Left lung (tissue), 10 donors: ENCODE measurements around the gene CAMTA1. TPM values are rescaled to one million over a fixed set of nuclear protein-coding genes. Genes with fewer than 3 reads are reported as not detected.

Experiments
- ATAC-seq: fragments of 200-7000 bp; cut with Tn5 transposase; one replicate; pipeline ENCODE4 v1.9.1; 2020; ENCODE audit warnings: moderate library complexity
- DNase-seq, 4 donors: peaks; one replicate each; pipeline ENCODE4 v3.0.0-alpha.2; 2013 to 2020
- H3K27ac ChIP-seq, 2 donors: fragments of 200-600 bp; sonication (generic) in 1 of 2; one replicate each; pipeline versions ENCODE4 v1.5.0 to v1.8.0; 2020 to 2021
- H3K27me3 ChIP-seq, 2 donors: fragments of 200-600 bp; sonication (generic) in 1 of 2; one replicate each; pipeline versions ENCODE4 v1.5.0 to v1.8.0; 2020 to 2021
- H3K36me3 ChIP-seq, 2 donors: fragments of 200-600 bp; sonication (generic) in 1 of 2; one replicate each; pipeline versions ENCODE4 v1.5.0 to v1.8.0; 2020 to 2021
- H3K4me1 ChIP-seq, 2 donors: fragments of 200-600 bp; one replicate each; pipeline ENCODE4 v1.8.0; 2021
- H3K4me3 ChIP-seq, 2 donors: fragments of 200-600 bp; sonication (generic) in 1 of 2; one replicate each; pipeline versions ENCODE4 v1.5.0 to v1.8.0; 2020 to 2021; ENCODE audit warnings: mild to moderate bottlenecking in 1 of 2
- H3K9me3 ChIP-seq, 2 donors: fragments of 200-600 bp; sonication (generic) in 1 of 2; one replicate each; pipeline versions ENCODE4 v1.5.0 to v1.8.0; 2020 to 2021
- intact Hi-C, 2 donors: fragments of 100-400 bp; cut with DNase I; formaldehyde crosslinking; loops; one replicate each; pipeline versions ENCODE4 v1.11.2 to v1.14.2; 2022
- polyA plus RNA-seq, 6 donors: library from polyadenylated mRNA; unstranded; fragments of 120-200 nt; gene quantifications; one replicate each; pipeline ENCODE4 v1.2.1, GENCODE V29; 2013; ENCODE audit not compliant: insufficient read length in 6 of 6
- total RNA-seq, 2 donors: library from RNA; stranded (reverse); fragmentation: NEBNext Ultra II Directional; extraction: Animal tissue kit (Norgen Biotek cat#: 25700); gene quantifications; one replicate each; pipeline ENCODE4 v1.2.1, GENCODE V29; 2021
- TF ChIP-seq, protein P1 (sequence below), 2 donors: fragments of 200-600 bp; sonication (generic) in 1 of 2; IDR thresholded peaks; one replicate each; pipeline versions ENCODE4 v1.5.0 to v1.8.0; 2021; ENCODE audit warnings: antibody characterized with exemption in 2 of 2
- donor health status: DM: no; HTN: yes; CAD: no.
- donor health status: DM: no; HTN: no; CAD: no.

Gene CAMTA1
- total and polyA plus RNA-seq, 8 donors, result 42.7 to 69.1 (median 49.4) TPM

GRCh38 chr1:6873298-6874015 is 88.2 kb downstream of the CAMTA1 start:
- H3K36me3 ChIP-seq, result peaks cover 0 to 10% of the 10 kb centered on the region in 2 donors
- no peaks in the 10 kb centered on the region for H3K27me3 ChIP-seq
- intact Hi-C loops, result no loop called here
- DNase-seq, result no peak
- H3K4me1 ChIP-seq, result peaks cover 0 to 10% of the 10 kb centered on the region in 2 donors
- H3K27ac ChIP-seq, result no peak overlapping the region
- ATAC-seq, result no peak
- TF ChIP-seq, protein P1, sequence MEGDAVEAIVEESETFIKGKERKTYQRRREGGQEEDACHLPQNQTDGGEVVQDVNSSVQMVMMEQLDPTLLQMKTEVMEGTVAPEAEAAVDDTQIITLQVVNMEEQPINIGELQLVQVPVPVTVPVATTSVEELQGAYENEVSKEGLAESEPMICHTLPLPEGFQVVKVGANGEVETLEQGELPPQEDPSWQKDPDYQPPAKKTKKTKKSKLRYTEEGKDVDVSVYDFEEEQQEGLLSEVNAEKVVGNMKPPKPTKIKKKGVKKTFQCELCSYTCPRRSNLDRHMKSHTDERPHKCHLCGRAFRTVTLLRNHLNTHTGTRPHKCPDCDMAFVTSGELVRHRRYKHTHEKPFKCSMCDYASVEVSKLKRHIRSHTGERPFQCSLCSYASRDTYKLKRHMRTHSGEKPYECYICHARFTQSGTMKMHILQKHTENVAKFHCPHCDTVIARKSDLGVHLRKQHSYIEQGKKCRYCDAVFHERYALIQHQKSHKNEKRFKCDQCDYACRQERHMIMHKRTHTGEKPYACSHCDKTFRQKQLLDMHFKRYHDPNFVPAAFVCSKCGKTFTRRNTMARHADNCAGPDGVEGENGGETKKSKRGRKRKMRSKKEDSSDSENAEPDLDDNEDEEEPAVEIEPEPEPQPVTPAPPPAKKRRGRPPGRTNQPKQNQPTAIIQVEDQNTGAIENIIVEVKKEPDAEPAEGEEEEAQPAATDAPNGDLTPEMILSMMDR (IDR thresholded peaks at IDR 0.05), result no peak
- H3K4me3 ChIP-seq, result no peak overlapping the region
- H3K9me3 ChIP-seq, result no peaks in the 10 kb centered on the region

- H3K36me3 ChIP-seq, result peaks cover 0 to 10% of the 10 kb centered on the region in 2 donors
- H3K4me1 ChIP-seq, result peaks cover 0 to 2% of the 10 kb centered on the region in 2 donors
- ATAC-seq (no peak), DNase-seq (no peak)
- H3K9me3 ChIP-seq, result no peaks in the 10 kb centered on the region
- H3K27ac ChIP-seq, result no peak overlapping the region
- intact Hi-C loops, result no loop called here
- no peaks in the 10 kb centered on the region for H3K27me3 ChIP-seq
- TF ChIP-seq, protein P1 (IDR thresholded peaks at IDR 0.05), result no peak
- no peak overlapping the region for H3K4me3 ChIP-seq
These were observed 89.0 kb downstream of the CAMTA1 start for GRCh38 chr1:6874298-6874697.

GRCh38 chr1:6880951-6881690 is 95.9 kb downstream of the CAMTA1 start:
- TF ChIP-seq, protein P1 (IDR thresholded peaks at IDR 0.05), result no peak
- DNase-seq (no peak), ATAC-seq (no peak)
- H3K9me3 ChIP-seq, result no peaks in the 10 kb centered on the region
- intact Hi-C loops, result loop anchor here in 1 of 2 donors (10.0 kb wide), 2 partner anchors 76 to 156 kb away; no protein-coding TSS in a partner anchor
- no peak overlapping the region for H3K4me3 ChIP-seq
- no peaks in the 10 kb centered on the region for H3K27me3 ChIP-seq
- H3K27ac ChIP-seq, result no peak overlapping the region
- H3K36me3 ChIP-seq, result no peaks in the 10 kb centered on the region
- H3K4me1 ChIP-seq, result no peaks in the 10 kb centered on the region

DNA sequence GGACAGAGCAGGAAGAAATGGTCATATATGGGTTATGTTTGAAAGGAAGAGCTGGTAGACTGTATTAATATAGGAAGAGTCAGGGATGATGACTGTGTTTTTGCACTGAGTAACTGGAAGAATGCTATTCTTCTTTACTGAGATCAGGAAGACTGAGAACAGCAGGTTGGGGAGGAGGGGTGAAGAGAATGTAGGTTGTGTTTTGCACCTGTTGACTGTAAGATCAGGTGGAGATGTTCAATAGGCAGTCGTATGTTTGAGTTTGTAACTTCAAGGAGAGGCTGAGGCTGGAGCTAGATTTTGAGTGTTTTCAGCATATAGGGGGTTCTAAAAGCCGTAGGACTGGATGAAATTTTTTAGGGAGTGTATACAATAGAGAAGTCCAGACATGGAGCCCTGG is 97.2 kb downstream of the CAMTA1 start:
- H3K27ac ChIP-seq, result no peak overlapping the region
- ATAC-seq, result no peak
- H3K36me3 ChIP-seq, result peaks cover 0 to 1% of the 10 kb centered on the region in 2 donors
- H3K4me1 ChIP-seq, result no peaks in the 10 kb centered on the region
- TF ChIP-seq, protein P1 (IDR thresholded peaks at IDR 0.05), result no peak
- H3K4me3 ChIP-seq, result no peak overlapping the region
- no peak for DNase-seq
- intact Hi-C loops, result loop anchor here in 1 of 2 donors (10.0 kb wide), 2 partner anchors 78 to 158 kb away; no protein-coding TSS in a partner anchor
- H3K27me3 ChIP-seq, result no peaks in the 10 kb centered on the region
- no peaks in the 10 kb centered on the region for H3K9me3 ChIP-seq

- no peak for ATAC-seq
- intact Hi-C loops, result loop anchor here in 1 of 2 donors (10.0 kb wide), 2 partner anchors 80 to 160 kb away; no protein-coding TSS in a partner anchor
- no peak for DNase-seq
- no peaks in the 10 kb centered on the region for H3K9me3 ChIP-seq
- no peak overlapping the region for H3K4me3 ChIP-seq
- H3K27ac ChIP-seq, result no peak overlapping the region
- no peaks in the 10 kb centered on the region for H3K4me1 ChIP-seq
- TF ChIP-seq, protein P1 (IDR thresholded peaks at IDR 0.05), result no peak
- H3K36me3 ChIP-seq, result peaks cover 0 to 3% of the 10 kb centered on the region in 2 donors
- H3K27me3 ChIP-seq, result no peaks in the 10 kb centered on the region
These were observed 99.4 kb downstream of the CAMTA1 start for GRCh38 chr1:6884652-6885153.
